ENCODE measurements around the gene SIK3. TPM values are rescaled to one million over a fixed set of nuclear protein-coding genes. Genes with fewer than 3 reads are reported as not detected.
"Not testable (repeated sequence)": the region's sequence is repeated elsewhere in the genome, so short reads cannot be mapped to it uniquely, and the experiment has no call there.

Gene SIK3
- polyA plus RNA-seq, 1 of the 3 experiments (the other 2 are of a cell fraction) = 5.1 TPM

GRCh38 chr11:117121176-117121575 lies 22.9 kb upstream of the SIK3 start:
- Histone ChIP-seq H3K4me1 (ENCODE audit: control insufficient read depth in 1 of 2, insufficient read depth in 2 of 2, low read depth in 1 of 2, low read length in 1 of 2) (no peaks in the 10 kb centered on the region), H3K4me2 (no peak overlapping the region), H3K79me2 (ENCODE audit: insufficient read depth) (no peaks in the 10 kb centered on the region), H3K9ac (no peak overlapping the region), H3K4me3 (ENCODE audit: low read depth in 2 of 2, low read length in 1 of 2) (no peak overlapping the region), H3K27ac (ENCODE audit: low read depth in 2 of 2, low read length in 1 of 2) (no peak overlapping the region), H3K9me3 (no peaks in the 10 kb centered on the region), H3K36me3 (replicated peaks in 1 of 2; ENCODE audit: control insufficient read depth in 1 of 2, insufficient read depth in 2 of 2, low read length in 1 of 2) (no peaks in the 10 kb centered on the region), H4K20me1 (ENCODE audit: insufficient read depth) (no peaks in the 10 kb centered on the region), H3F3A (replicated peaks; ENCODE audit: insufficient read depth) (no peaks in the 10 kb centered on the region), H3K9me2 (no peaks in the 10 kb centered on the region), H3K27me3 (ENCODE audit: insufficient read depth) (no peaks in the 10 kb centered on the region; the same call in 1 of the 2 replicates), H2AFZ (ENCODE audit: low read depth) (no peak overlapping the region)
- POLR2A ChIA-PET = no interaction called here
- CTCF ChIA-PET = no interaction called here
- no peak for DNase-seq
- no peak for TF ChIP-seq USF2 (IDR thresholded peaks at IDR 0.05; ENCODE audit: borderline replicate concordance, low read depth, low read length)

- POLR2A ChIA-PET = no interaction called here
Measured at GRCh38 chr11:117117681-117118080, 19.5 kb upstream of the SIK3 start.

GRCh38 chr11:117112939-117113338 lies 14.7 kb upstream of the SIK3 start:
- 19% methylated on average over 1 of the region's 1 CpG for WGBS (ENCODE audit: low lambda C conversion rate)
- H3K9me2 ChIP-seq; H4K20me1 ChIP-seq (ENCODE audit: insufficient read depth); H3K27me3 ChIP-seq (ENCODE audit: insufficient read depth); H3K79me2 ChIP-seq (ENCODE audit: insufficient read depth); H3K9me3 ChIP-seq; H3K27ac ChIP-seq (ENCODE audit: low read depth in 2 of 2, low read length in 1 of 2); H3K9ac ChIP-seq; DNase-seq; H2AFZ ChIP-seq (ENCODE audit: low read depth); H3K4me3 ChIP-seq (ENCODE audit: low read depth in 2 of 2, low read length in 1 of 2); POLR2A ChIA-PET; H3K36me3 ChIP-seq (replicated peaks in 1 of 2; ENCODE audit: control insufficient read depth in 1 of 2, insufficient read depth in 2 of 2, low read length in 1 of 2); H3K4me2 ChIP-seq; H3F3A ChIP-seq (replicated peaks; ENCODE audit: insufficient read depth); H3K4me1 ChIP-seq (ENCODE audit: control insufficient read depth in 1 of 2, insufficient read depth in 2 of 2, low read depth in 1 of 2, low read length in 1 of 2): not testable (repeated sequence)
- CTCF ChIA-PET = interaction anchor here (1.6 to 2.2 kb wide), 2 partner anchors 233 to 322 kb away, joined by 4 to 8 read pairs; partner anchors contain the start of gene APOA5

More at GRCh38 chr11:117117681-117118080, 19.5 kb upstream of the SIK3 start:
- Histone ChIP-seq H3K27me3 (ENCODE audit: insufficient read depth) (no peaks in the 10 kb centered on the region), H3K9me3 (no peaks in the 10 kb centered on the region), H3K27ac (ENCODE audit: low read depth in 2 of 2, low read length in 1 of 2) (no peak overlapping the region), H3K4me1 (ENCODE audit: control insufficient read depth in 1 of 2, insufficient read depth in 2 of 2, low read depth in 1 of 2, low read length in 1 of 2) (no peaks in the 10 kb centered on the region), H3K4me2 (no peak overlapping the region), H3K79me2 (ENCODE audit: insufficient read depth) (no peaks in the 10 kb centered on the region), H2AFZ (ENCODE audit: low read depth) (no peak overlapping the region), H3F3A (replicated peaks; ENCODE audit: insufficient read depth) (no peaks in the 10 kb centered on the region), H3K9ac (no peak overlapping the region), H3K9me2 (no peaks in the 10 kb centered on the region), H3K36me3 (replicated peaks in 1 of 2; ENCODE audit: control insufficient read depth in 1 of 2, insufficient read depth in 2 of 2, low read length in 1 of 2) (no peaks in the 10 kb centered on the region), H3K4me3 (ENCODE audit: low read depth in 2 of 2, low read length in 1 of 2) (no peak overlapping the region), H4K20me1 (ENCODE audit: insufficient read depth) (no peaks in the 10 kb centered on the region)
- CTCF ChIA-PET = interaction anchor here (2.2 to 3.9 kb wide), 2 partner anchors 12 to 326 kb away, joined by 8 to 21 read pairs; partner anchors contain the start of gene APOA5
- TF ChIP-seq REST (IDR thresholded peaks at IDR 0.05; ENCODE audit: low read depth, low read length) (no peak), ELF1 (IDR thresholded peaks at IDR 0.05) (no peak), NFIC (IDR thresholded peaks at IDR 0.05; ENCODE audit: borderline replicate concordance) (no peak)
- DNase-seq = no peak

GRCh38 chr11:117112497-117112896 lies 14.3 kb upstream of the SIK3 start:
- H3K4me3 ChIP-seq (ENCODE audit: low read depth in 2 of 2, low read length in 1 of 2); H3K79me2 ChIP-seq (ENCODE audit: insufficient read depth); H3K9me3 ChIP-seq; DNase-seq; H2AFZ ChIP-seq (ENCODE audit: low read depth); H3K4me1 ChIP-seq (ENCODE audit: control insufficient read depth in 1 of 2, insufficient read depth in 2 of 2, low read depth in 1 of 2, low read length in 1 of 2); H3K27me3 ChIP-seq (ENCODE audit: insufficient read depth); POLR2A ChIA-PET; H4K20me1 ChIP-seq (ENCODE audit: insufficient read depth); H3K9ac ChIP-seq; H3K4me2 ChIP-seq; H3F3A ChIP-seq (replicated peaks; ENCODE audit: insufficient read depth); H3K27ac ChIP-seq (ENCODE audit: low read depth in 2 of 2, low read length in 1 of 2); H3K36me3 ChIP-seq (replicated peaks in 1 of 2; ENCODE audit: control insufficient read depth in 1 of 2, insufficient read depth in 2 of 2, low read length in 1 of 2); H3K9me2 ChIP-seq: not testable (repeated sequence)
- 32% methylated on average over 3 of the region's 3 CpGs for WGBS (ENCODE audit: low lambda C conversion rate)
- CTCF ChIA-PET = interaction anchor here (16.5 kb wide), 1 partner anchor 321 kb away, joined by 268 read pairs; the partner anchor contains the start of genes APOA5 and ZPR1
